Suppressor macrophage (primary cell): ENCODE results near the gene DNAJC4.

ENCODE experiments used
- DNase-seq, 4 experiments: peaks; one replicate each; pipeline ENCODE4 v3.0.0-alpha.2; 2020 to 2022

The DNAJC4 gene

DNA sequence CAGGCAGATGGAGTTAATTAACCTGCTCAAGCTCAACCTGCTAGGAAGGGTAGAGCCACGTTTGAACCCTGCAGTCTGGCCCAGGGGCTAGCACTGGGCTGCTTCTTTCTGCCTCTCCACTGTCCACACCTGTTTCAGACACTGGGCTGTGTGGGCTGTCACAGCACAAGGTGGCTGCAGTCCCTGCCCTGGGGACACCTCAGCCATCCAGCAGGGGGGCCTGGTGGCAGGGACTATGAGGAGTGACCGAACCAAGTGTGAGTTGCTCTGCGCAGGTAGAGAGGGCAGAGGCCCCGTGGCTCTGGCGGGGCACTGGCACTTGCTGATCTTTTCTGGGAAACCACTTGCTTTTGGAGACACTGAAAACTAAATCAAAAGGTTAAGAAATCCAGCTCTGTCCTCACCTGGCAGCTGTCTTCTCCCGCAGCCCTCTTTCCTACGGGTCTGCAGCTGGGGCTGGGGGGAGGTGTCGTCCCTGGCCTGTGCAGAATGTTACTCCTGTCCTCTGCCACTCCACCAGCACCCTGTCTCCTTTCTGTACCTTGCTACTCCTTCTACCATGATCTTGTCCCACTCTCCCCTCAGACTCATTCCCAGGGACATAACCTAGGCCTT is 48.3 kb downstream of the DNAJC4 start:
- DNase-seq: no peak

DNA sequence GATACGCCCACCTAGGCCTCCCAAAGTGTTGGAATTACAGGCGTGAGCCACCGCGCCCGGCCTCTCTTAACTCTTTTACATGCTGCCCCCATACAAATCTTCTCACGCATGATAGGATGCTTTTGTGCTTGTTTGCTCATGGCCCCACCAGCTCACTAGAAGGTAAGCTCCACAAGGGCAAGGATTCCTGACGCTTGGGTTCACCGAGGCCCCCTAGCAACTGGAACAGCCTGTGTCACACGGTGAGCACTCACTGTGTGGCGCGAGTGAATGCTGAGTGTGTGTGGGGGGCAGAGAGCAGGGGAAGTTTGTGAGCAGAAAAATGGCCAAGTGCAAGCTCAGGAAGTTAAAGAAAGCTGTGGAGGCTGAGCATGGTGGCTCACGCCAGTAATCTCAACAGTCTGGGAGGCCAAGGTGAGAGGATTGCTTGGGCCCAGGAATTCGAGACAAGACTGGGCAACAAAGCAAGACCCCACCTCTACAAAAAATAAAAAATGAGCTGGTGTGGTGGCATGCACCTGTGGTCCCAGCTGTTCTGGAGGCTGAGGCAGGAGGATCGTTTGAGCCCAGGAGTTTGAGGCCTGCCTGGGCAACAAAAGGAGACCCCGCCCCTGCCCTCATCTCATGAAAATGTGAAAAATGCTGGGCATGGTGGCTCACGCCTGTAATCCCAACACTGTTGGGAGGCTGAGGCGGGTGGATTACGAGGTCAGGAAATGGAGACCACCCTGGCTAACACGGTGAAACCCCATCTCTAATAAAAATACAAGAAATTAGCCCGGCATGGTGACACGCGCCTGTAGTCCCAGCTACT is 51.8 kb downstream of the DNAJC4 start:
- DNase-seq: no peak

DNA sequence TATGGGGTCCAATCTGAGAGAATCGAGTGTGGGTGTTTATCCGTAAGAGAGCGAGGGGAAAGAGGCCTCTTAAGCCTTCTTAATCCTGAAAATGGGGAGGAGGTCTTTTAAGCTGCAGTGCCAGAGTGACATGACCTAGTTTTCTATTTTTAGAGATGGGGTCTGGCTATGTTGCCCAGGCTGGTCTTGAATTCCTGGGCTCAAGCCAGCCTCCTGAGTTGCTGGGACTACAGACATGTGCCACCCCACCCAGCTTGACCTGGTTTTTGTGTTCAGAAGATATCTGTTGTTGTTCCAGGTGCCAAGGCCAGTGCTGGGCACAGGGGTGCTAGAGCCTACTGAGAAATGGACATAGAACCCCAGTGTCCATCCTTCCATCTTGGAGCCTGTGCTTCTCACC is 52.7 kb downstream of the DNAJC4 start:
- no peak for DNase-seq
